T-helper 9 cell (primary cell): ENCODE results near the gene MRPL28.
A peak's percentile ranks its signal among the peaks of the same experiment; 100 is the strongest.
"Not testable (repeated sequence)": the region's sequence is repeated elsewhere in the genome, so short reads cannot be mapped to it uniquely, and the experiment has no call there.

Experiments
- DNase-seq: peaks from one replicate; pipeline ENCODE4 v3.0.0-alpha.2; 2020

Gene MRPL28

DNA sequence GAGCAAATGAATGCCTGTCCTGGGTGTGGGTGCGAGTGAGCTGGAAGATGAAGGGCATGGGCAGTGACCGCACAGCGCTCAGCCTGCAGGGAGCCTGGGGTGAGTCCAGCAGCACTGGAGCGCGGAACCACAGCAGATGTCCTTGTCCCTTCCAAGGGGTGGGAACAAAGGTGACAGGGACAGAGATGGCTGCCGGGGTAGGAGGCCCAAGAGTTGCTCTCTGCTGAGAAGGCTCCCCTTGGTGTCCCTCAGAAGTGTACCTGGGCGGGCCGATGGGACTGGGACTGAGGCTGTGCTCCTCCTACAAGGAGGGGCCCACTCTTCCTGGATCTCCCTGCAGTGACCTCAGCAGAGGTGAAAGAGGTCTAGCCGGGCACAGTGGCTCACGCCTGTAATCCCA, 19.0 kb upstream of the MRPL28 start:
- no peak for DNase-seq

- DNase-seq: not testable (repeated sequence)
Measured at GRCh38 chr16:387761-388666, 17.7 kb upstream of the MRPL28 start.

DNA sequence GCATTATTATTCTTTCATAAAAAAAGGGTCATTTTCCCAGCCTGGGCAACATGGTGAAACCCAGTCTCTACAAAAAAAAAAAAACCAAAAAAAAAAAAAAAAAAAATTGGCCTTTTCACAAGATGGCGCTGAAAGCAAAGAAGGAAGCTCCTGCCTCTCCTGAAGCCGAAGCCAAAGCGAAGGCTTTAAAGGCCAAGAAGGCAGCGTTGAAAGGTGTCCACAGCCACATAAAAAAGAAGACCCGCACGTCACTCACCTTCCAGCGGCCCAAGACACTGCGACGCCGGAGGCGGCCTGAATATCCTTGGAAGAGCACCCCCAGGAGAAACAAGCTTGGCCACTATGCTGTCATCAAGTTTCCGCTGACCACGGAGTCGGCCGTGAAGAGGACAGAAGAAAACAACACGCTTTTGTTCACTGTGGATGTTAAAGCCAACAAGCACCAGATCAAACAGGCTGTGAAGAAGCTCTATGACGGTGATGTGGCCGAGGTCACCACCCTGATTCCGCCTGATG, 16.4 kb upstream of the MRPL28 start:
- DNase-seq: no peak

GRCh38 chr16:383326-384051, 13.2 kb upstream of the MRPL28 start:
- peak; percentile 44 for DNase-seq

DNA sequence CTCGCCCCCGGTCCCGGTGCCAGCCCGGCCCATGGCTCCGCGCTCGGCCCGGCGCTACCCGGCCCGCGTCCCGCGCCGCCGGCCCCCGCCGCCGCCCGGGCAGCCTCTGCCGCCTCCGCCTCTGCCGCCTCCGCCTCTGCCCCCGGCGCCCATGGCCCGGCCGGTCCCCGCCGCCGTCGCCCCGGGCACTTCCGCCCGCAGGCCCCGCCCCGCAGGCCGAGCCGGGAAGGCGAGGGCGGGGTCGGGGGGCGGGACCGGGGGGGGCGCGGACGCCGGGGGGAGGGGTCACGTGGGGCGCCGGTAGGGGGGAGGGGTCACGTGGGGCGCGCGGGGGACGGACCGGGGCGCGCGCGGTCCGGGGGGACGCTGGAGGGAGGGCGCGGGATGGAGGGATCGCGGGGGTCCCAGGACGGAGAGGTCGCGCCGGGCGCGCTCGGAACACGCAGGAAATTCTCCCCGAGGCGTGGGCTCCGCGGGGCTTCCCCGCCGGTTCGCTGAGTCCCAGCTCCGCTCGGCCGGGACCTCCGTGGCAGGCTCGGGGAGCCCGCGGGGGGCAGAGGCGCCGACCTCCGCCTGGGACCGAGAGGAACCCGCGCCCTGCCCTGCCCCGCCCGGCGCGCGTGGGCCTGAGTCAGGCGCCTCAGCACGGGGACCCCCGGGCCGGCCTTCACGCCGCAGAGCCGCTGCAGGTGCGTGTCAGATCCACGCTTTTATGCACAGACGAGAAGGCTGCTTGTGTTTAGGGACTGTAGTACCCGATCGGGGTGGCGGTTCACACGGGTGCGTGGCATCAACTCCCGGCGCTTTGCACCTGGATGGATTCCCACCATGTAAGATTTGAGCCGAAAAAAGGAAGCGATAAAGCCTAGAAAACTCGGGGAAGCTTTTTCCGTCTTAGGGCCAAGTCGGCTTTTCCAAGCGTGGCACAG, 11.7 kb upstream of the MRPL28 start, which contains the start of gene PGAP6:
Gene PGAP6, minus strand, starts transcription at position 190 of the 929 bp plus-strand sequence. Its CDS starts 157 bp downstream, at position 33.
- DNase-seq: peak; percentile 70

- peak; percentile 29 for DNase-seq
Measured at GRCh38 chr16:381012-381788, 10.9 kb upstream of the MRPL28 start.

GRCh38 chr16:380762-381011, 10.3 kb upstream of the MRPL28 start:
- no peak for DNase-seq

DNA sequence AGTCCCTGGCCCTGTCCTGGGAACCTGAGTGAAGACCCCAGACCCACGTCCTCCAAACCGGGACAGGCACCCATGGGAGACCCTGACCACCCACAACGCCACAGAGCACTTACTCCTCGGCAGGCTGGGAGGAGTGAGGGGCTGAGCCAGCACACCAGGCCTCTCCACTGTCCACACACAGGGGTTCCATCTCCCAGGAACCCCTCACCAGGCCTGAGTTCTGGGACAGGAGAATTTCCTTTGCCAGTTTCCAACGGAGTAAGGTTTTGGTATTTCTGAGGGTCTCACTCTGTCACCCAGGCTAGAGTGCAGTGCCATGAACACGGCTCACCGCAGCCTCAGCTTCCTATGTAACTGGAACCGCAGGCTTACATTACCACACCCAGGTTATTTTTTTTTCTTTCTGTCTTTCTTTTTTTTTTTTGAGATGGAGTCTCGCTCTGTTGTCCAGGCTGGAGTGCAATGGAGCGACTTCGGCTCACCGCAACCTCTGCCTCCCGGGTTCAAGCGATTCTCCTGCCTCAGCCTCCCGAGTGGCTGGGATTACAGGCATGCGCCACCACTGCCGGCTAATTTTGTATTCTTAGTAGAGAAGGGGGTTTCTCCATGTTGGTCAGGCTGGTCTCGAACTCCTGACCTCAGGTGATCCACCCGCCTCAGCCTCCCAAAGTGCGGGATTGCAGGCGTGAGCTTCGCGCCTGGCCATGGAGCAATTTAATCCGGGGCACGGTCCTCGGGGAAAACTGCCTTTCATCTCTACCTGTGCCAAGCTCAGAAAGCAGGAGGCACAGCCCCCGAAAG, 9.8 kb upstream of the MRPL28 start:
- no peak for DNase-seq

GRCh38 chr16:379183-379960, 9.0 kb upstream of the MRPL28 start:
- no peak for DNase-seq

DNA sequence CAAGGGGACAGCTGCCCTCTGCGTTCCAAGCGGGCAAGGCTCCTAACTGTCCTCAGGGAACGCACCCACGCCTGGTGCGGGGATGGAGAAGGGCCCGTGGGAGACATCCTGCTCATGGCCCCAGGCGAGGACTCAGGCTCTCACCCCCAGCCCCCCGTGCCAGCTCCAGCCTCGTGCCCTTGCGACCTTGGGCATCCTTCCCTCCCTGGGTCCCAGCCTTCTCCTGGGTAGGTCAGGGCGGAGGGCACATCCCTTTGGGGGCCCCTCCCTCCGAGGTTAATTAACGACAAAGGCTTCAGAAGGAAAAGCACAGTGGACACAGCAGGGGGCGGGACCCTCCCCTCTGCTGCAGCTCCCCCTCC, 8.5 kb upstream of the MRPL28 start:
- no peak for DNase-seq

- DNase-seq: not testable (repeated sequence)
Measured at GRCh38 chr16:378113-378820, 7.9 kb upstream of the MRPL28 start.

DNA sequence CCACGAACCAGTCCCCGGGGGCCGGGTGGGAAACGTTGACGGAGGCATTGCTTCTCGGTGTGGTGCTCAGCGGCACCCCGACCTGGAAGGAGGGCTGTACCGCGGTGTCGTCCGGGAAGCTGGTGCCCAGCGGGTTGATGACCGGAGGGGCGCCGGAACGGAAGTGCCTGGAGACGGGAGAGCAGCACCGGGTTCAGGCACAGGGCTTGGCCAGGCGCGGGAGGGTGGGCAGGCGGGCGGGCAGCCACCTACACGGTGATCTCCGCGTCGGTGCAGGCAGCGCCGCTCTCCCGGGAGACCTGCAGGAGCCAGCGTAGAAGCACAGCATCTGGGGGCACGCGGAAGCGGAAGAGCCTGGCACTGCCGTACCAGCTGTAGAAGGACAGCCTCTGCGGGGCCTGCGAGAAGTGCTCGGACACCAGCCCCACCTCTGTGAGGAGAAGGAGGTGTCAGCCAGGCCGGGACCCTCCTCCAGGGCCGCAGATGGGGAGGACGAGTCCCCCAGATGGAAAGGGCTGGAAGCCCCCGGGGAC, 7.1 kb upstream of the MRPL28 start:
- DNase-seq: no peak

GRCh38 chr16:376817-377418, 6.6 kb upstream of the MRPL28 start:
- DNase-seq: no peak

DNA sequence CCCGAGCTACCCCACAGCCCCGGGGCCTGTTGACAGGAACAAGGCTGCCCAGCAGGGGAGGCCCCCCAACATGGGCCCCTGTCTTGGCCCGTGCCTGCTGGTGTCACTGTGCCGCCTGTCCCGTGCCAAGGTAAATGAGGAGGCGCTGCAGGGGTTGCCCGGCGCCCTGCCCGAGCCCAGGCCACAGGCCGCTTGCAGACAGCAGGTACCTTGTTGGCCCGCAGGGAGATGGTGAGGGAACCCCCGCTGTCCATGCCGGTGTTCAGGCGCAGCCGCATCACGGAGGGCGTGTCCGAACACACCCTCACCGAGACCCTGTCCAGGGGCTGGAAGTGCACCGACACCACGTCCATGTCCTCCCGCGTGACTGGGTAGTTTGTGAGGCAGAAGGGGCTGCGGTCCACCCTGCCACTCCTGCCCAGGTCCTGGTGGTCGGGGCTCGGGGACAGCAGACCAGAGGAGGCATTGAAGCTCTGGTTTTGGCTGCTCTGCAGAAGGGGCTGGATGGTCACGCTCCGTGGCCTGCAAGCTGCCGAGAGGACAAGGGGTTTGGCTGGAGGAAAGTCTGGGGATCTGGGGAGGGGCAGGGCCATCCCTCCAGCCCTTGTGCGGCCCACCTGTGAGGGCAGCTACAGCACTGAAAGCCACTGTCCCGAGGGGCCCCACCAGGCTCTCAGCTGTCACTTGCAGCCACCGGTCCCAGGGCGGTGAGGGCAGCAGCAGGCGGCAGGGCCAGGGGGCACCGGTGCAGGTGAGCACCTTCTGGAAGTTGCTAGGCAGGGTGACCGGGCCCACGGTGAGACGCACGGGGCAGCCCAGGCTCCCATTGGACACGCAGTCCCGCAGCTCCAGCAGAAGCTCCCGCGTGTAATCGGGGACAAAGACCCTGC, 5.8 kb upstream of the MRPL28 start:
- no peak for DNase-seq

GRCh38 chr16:375212-375611, 4.9 kb upstream of the MRPL28 start:
- no peak for DNase-seq

DNA sequence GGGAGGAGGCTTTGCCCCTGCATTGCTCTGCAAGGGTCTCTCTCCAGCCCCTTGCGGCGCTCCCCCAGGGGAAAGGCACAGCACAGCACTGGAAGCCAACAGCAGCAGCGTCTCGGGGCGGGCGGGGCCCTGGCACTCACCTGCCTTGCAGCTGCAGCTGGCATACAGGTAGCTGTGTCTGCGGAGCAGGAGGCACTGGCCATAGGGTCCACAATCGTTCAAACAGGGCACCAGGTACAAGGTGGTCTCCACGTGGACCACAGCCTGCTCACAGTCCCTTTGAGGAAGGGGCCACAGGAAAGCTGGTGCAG, 4.2 kb upstream of the MRPL28 start:
- no peak for DNase-seq

GRCh38 chr16:373848-374615, 3.7 kb upstream of the MRPL28 start:
- DNase-seq: no peak
